ENCODE data around the gene WDHD1.
A peak's percentile ranks its signal among the peaks of the same experiment; 100 is the strongest.

Gene WDHD1

DNA sequence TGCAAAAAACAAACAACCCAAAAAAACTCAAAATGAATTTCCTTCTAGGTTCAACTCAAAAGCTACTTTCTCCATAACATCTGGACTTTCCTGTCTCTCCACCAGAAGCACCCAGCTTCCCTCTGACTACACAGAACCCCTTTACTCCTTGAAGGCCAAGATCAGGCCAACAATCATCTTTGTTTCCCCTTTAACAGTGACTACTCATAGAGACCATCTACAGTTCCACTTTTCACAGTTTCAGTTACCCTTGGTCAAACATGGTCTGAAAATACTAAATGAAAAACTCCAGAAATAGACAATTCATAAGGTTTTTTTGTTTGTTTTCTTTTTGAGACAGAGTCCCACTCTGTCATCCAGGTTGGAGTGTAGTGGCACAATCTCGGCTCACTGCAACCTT lies 136.1 kb downstream of the WDHD1 start:
- TF ChIP-seq, protein P1, sequence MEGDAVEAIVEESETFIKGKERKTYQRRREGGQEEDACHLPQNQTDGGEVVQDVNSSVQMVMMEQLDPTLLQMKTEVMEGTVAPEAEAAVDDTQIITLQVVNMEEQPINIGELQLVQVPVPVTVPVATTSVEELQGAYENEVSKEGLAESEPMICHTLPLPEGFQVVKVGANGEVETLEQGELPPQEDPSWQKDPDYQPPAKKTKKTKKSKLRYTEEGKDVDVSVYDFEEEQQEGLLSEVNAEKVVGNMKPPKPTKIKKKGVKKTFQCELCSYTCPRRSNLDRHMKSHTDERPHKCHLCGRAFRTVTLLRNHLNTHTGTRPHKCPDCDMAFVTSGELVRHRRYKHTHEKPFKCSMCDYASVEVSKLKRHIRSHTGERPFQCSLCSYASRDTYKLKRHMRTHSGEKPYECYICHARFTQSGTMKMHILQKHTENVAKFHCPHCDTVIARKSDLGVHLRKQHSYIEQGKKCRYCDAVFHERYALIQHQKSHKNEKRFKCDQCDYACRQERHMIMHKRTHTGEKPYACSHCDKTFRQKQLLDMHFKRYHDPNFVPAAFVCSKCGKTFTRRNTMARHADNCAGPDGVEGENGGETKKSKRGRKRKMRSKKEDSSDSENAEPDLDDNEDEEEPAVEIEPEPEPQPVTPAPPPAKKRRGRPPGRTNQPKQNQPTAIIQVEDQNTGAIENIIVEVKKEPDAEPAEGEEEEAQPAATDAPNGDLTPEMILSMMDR (conservative IDR thresholded peaks at IDR 0.05; ENCODE audit: low read depth, low read length), result no peak
- H3K4me3 ChIP-seq (ENCODE audit: low read depth, low read length), result no peak overlapping the region
- no peak for DNase-seq (ENCODE audit: low read depth)

DNA sequence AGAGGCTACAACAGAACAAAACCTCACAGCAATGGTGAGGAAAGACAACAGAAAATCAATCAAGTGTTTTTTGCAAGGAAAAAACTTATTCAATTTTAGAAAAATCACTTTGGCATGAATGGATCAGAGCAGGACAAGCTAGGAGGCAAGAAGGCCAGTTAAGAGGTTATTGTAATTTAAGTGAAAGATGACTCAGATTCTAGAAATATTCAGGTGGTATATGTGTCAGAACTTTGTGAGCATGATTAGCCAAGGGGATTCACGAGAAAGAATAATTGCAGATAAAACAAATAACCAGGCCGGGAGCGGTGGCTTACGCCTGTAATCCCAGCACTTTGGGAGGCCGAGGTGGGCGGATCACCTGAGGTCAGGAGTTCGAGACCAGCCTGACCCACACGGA lies 137.0 kb downstream of the WDHD1 start:
- peak; percentile 34 for DNase-seq (ENCODE audit: low read depth)
- TF ChIP-seq, protein P1 (conservative IDR thresholded peaks at IDR 0.05; ENCODE audit: low read depth, low read length), result no peak
- H3K4me3 ChIP-seq (ENCODE audit: low read depth, low read length), result no peak overlapping the region

Measured in choroid plexus epithelial cell (primary cell).